GM12878 (cell line): Measurements from ENCODE around the gene COA3.

Source experiments
- CEBPZ ChIP-seq: fragments of 150-350 bp; IDR thresholded peaks from 2 replicates; pipeline ENCODE4 v1.6.1; 2016; ENCODE audit warnings: low read depth, low read length
- CHD2 ChIP-seq: IDR thresholded peaks from 2 replicates; pipeline ENCODE4 v1.6.1; 2011; ENCODE audit warnings: low read depth, low read length, improper control_type of control experiment, borderline replicate concordance
- CTCF ChIP-seq, 3 experiments: IDR thresholded peaks in 2 of 3; conservative IDR thresholded peaks in 1 of 3; 2 replicates each; pipeline ENCODE4 v1.5.1; 2011; ENCODE audit warnings: low read depth in 3 of 3, low read length in 3 of 3, mild to moderate bottlenecking in 3 of 3, control low read depth in 2 of 3, moderate library complexity in 2 of 3, inconsistent platforms in 1 of 3, mixed read lengths in 1 of 3; ENCODE audit not compliant: control insufficient read depth in 2 of 3, insufficient read depth in 1 of 3; ENCODE audit errors: extremely low read depth in 1 of 3
- EZH2 ChIP-seq: IDR thresholded peaks from 2 replicates; pipeline ENCODE4 v1.6.1; 2012; ENCODE audit warnings: low read depth, mild to moderate bottlenecking, control low read depth, inconsistent platforms, low read length, borderline replicate concordance; ENCODE audit not compliant: control insufficient read depth
- NFYB ChIP-seq: IDR thresholded peaks from 2 replicates; pipeline ENCODE4 v1.6.1; 2011; ENCODE audit warnings: low read depth, mild to moderate bottlenecking, low read length, improper control_type of control experiment, moderate library complexity; ENCODE audit not compliant: insufficient read depth
- SMC3 ChIP-seq: IDR thresholded peaks from 2 replicates; pipeline ENCODE4 v1.6.1; 2011; ENCODE audit warnings: low read length, improper control_type of control experiment, borderline replicate concordance
- YY1 ChIP-seq: IDR thresholded peaks from 2 replicates; pipeline ENCODE4 v1.6.1; 2011; ENCODE audit warnings: low read depth, mild to moderate bottlenecking, low read length
- ZBTB11 ChIP-seq: fragments of 450-650 bp; formaldehyde crosslinking; IDR thresholded peaks from 2 replicates; pipeline ENCODE4 v1.5.0; 2022; ENCODE audit warnings: mild to moderate bottlenecking, missing genetic modification characterization

GRCh38 chr17:42832213-42832933 is 33.9 kb upstream of the COA3 start:
- TF ChIP-seq CEBPZ (no peak), CHD2 (no peak), ZBTB11 (CRISPR knock-in tag) (no peak), NFYB (no peak), YY1 (no peak), SMC3 (no peak), CTCF (IDR thresholded peaks at IDR 0.05 in 2 of 3, conservative IDR thresholded peaks at IDR 0.05 in 1 of 3; ENCODE audit: control insufficient read depth in 2 of 3, extremely low read depth in 1 of 3, insufficient read depth in 1 of 3, low read depth in 3 of 3, low read length in 3 of 3) (no peak), EZH2 (no peak)
